ENCODE results near the gene DSCAML1. TPM values are rescaled to one million over a fixed set of nuclear protein-coding genes. Genes with fewer than 3 reads are reported as not detected.

DSCAML1 gene
- total RNA-seq, 2 donors from 2014 or later, result 0.67 to 1.3 TPM

- Histone ChIP-seq H3K9me3 (no peaks in the 10 kb centered on the region), H3K27me3 (no peaks in the 10 kb centered on the region), H3K4me3 (no peak overlapping the region), H3K27ac (no peak overlapping the region), H3K36me3 (no peaks in the 10 kb centered on the region), H3K4me1 (peaks cover 0 to 3% of the 10 kb centered on the region in 2 donors)
- no peak for DNase-seq (ENCODE audit: low spot score)
- no peak for TF ChIP-seq CTCF (IDR thresholded peaks at IDR 0.05)
Observed at GRCh38 chr11:117595440-117595839, 201.6 kb downstream of the DSCAML1 start.

GRCh38 chr11:117594721-117595120 lies 202.3 kb downstream of the DSCAML1 start:
- no peak for TF ChIP-seq CTCF (IDR thresholded peaks at IDR 0.05)
- H3K4me1 ChIP-seq, result no peaks in the 10 kb centered on the region

GRCh38 chr11:117593065-117593464 lies 204.0 kb downstream of the DSCAML1 start:
- H3K27ac ChIP-seq, result no peak overlapping the region
- no peak for TF ChIP-seq CTCF (IDR thresholded peaks at IDR 0.05)
- H3K4me3 ChIP-seq, result no peak overlapping the region
- H3K36me3 ChIP-seq, result no peaks in the 10 kb centered on the region
- H3K9me3 ChIP-seq, result no peaks in the 10 kb centered on the region
- no peak for DNase-seq (ENCODE audit: low spot score)
- no peaks in the 10 kb centered on the region for H3K4me1 ChIP-seq
- no peaks in the 10 kb centered on the region for H3K27me3 ChIP-seq

More at GRCh38 chr11:117594721-117595120, 202.3 kb downstream of the DSCAML1 start:
- DNase-seq (ENCODE audit: low spot score), result no peak
- H3K4me3 ChIP-seq, result no peak overlapping the region
- no peak overlapping the region for H3K27ac ChIP-seq
- H3K9me3 ChIP-seq, result no peaks in the 10 kb centered on the region
- no peaks in the 10 kb centered on the region for H3K27me3 ChIP-seq
- no peaks in the 10 kb centered on the region for H3K36me3 ChIP-seq

- Histone ChIP-seq H3K27ac (no peak overlapping the region), H3K4me3 (no peak overlapping the region), H3K36me3 (no peaks in the 10 kb centered on the region), H3K27me3 (no peaks in the 10 kb centered on the region), H3K9me3 (no peaks in the 10 kb centered on the region), H3K4me1 (no peaks in the 10 kb centered on the region)
- no peak for TF ChIP-seq CTCF (IDR thresholded peaks at IDR 0.05)
- no peak for DNase-seq (ENCODE audit: low spot score)
Observed at GRCh38 chr11:117591316-117592039, 205.5 kb downstream of the DSCAML1 start.

- no peaks in the 10 kb centered on the region for H3K9me3 ChIP-seq
- H3K36me3 ChIP-seq, result no peaks in the 10 kb centered on the region
- H3K27ac ChIP-seq, result no peak overlapping the region
- H3K27me3 ChIP-seq, result no peaks in the 10 kb centered on the region
- DNase-seq (ENCODE audit: low spot score), result no peak
- H3K4me1 ChIP-seq, result peaks cover 0 to 2% of the 10 kb centered on the region in 2 donors
- H3K4me3 ChIP-seq, result no peak overlapping the region
- TF ChIP-seq CTCF (IDR thresholded peaks at IDR 0.05), result no peak
Observed at GRCh38 chr11:117589063-117589462, 208.0 kb downstream of the DSCAML1 start.

All from right atrium auricular region (tissue), 2 donors.